ENCODE data around the gene PI16.

- TF ChIP-seq CTCF (optimal IDR thresholded peaks at IDR 0.05 in 1 of 3, IDR thresholded peaks at IDR 0.05 in 1 of 3, conservative IDR thresholded peaks at IDR 0.05 in 1 of 3; ENCODE audit: extremely low read depth in 1 of 3, insufficient read depth in 2 of 3, low read length in 3 of 3) = no peak
- TF ChIP-seq EZH2 (IDR thresholded peaks at IDR 0.05; ENCODE audit: low read length) = no peak
These were observed 32.1 kb downstream of the PI16 start for GRCh38 chr6:36986704-36987047.

All from keratinocyte (primary cell).